SK-N-MC (cell line): Measurements from ENCODE around the gene MOSMO.

ENCODE experiments used
- DNase-seq: peaks from one replicate; pipeline ENCODE4 v3.0.0-alpha.2; 2011; ENCODE audit warnings: low read depth, low spot score
- H3K27ac ChIP-seq: fragments of 200-600 bp; sonication (generic); 2 replicates; pipeline ENCODE4 v1.5.1; 2016; ENCODE audit warnings: mixed run types
- H3K36me3 ChIP-seq: fragments of 200-600 bp; sonication (generic); 2 replicates; pipeline ENCODE4 v1.6.1; 2017; ENCODE audit warnings: antibody characterized with exemption, low read length, mixed read lengths; ENCODE audit not compliant: insufficient read depth
- H3K4me3 ChIP-seq: fragments of 200-600 bp; sonication (generic); 2 replicates; pipeline ENCODE4 v1.5.1; 2016
- H3K9ac ChIP-seq: fragments of 200-600 bp; sonication (generic); 2 replicates; pipeline ENCODE4 v1.8.0; 2017; ENCODE audit warnings: mixed run types, mixed read lengths; ENCODE audit not compliant: insufficient read length
- H3K9me3 ChIP-seq: fragments of 200-600 bp; sonication (generic); 2 replicates; pipeline ENCODE4 v1.6.1; 2017; ENCODE audit warnings: low read depth, mild to moderate bottlenecking, antibody characterized with exemption, low read length, moderate library complexity, mixed read lengths
- EZH2 ChIP-seq: fragments of 200-600 bp; sonication (generic); IDR thresholded peaks from one replicate; pipeline ENCODE4 v1.6.1; 2017; ENCODE audit warnings: antibody characterized with exemption
- FOXP2 ChIP-seq: optimal IDR thresholded peaks from 2 replicates; pipeline ENCODE3; 2011; ENCODE audit warnings: mild to moderate bottlenecking, moderate library complexity; ENCODE audit not compliant: insufficient read depth; ENCODE audit errors: extremely low read length, control extremely low read depth
- POLR2AphosphoS5 ChIP-seq: IDR thresholded peaks from 2 replicates; pipeline ENCODE4 v1.6.1; 2012; ENCODE audit warnings: mild to moderate bottlenecking, low read depth, low read length, borderline replicate concordance

Gene MOSMO

DNA sequence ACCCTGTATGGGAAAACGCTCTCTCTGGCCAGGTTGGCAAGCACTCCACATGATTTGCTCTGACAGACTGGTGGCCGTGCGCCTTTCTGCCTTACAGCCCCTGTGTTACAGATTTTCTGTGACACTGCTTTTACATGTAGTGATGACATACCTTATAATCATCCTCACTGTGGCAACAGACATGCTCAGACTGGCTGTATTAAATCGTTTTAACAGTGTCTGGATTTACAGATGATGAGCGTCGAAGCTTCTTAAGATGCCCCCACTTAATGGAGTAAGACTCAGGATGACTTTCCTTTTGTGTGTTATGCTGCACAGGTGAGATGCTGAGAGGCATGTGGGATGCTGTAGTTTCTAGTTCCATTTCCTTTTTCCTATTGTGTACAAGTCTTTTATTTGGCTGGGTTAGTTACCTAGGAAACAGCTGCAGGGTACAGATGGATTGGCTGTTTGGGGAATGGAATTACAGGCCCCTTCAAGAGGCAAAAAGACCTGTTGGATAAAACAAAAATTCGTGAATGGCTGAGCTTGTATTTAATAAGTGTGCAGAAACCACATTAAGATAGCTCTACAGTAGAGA, 63.5 kb downstream of the MOSMO start:
- Histone ChIP-seq H3K36me3 (peaks cover 8% of the 10 kb centered on the region), H3K4me3 (no peak overlapping the region), H3K9me3 (no peaks in the 10 kb centered on the region), H3K27ac (no peak overlapping the region), H3K9ac (no peak overlapping the region)
- DNase-seq = no peak
- TF ChIP-seq POLR2AphosphoS5 (no peak), EZH2 (no peak), FOXP2 (no peak)

DNA sequence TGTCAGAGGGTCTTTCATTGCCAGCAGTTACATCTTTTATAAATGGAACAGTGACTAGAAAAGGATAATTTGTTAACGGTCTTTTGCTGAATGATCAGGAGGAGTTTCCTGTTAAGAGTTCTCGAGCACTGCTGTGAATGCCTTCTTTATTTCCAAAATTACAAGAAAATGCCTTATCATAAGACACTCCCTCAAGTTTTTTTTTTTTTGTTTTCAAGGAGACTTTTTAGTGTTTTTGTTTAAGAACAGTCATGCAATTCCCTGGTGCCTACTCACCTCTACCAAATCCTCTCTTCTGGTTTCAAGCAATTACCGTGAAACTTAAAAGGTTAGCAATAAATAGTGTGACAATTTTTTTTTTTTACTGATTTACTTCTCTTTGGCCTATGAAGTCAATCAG, 65.4 kb downstream of the MOSMO start:
- no peak for DNase-seq
- no peaks in the 10 kb centered on the region for H3K9me3 ChIP-seq
- TF ChIP-seq POLR2AphosphoS5 (no peak), FOXP2 (no peak), EZH2 (no peak)
- H3K27ac ChIP-seq = no peak overlapping the region
- no peaks in the 10 kb centered on the region for H3K36me3 ChIP-seq
- no peak overlapping the region for H3K9ac ChIP-seq
- no peak overlapping the region for H3K4me3 ChIP-seq

DNA sequence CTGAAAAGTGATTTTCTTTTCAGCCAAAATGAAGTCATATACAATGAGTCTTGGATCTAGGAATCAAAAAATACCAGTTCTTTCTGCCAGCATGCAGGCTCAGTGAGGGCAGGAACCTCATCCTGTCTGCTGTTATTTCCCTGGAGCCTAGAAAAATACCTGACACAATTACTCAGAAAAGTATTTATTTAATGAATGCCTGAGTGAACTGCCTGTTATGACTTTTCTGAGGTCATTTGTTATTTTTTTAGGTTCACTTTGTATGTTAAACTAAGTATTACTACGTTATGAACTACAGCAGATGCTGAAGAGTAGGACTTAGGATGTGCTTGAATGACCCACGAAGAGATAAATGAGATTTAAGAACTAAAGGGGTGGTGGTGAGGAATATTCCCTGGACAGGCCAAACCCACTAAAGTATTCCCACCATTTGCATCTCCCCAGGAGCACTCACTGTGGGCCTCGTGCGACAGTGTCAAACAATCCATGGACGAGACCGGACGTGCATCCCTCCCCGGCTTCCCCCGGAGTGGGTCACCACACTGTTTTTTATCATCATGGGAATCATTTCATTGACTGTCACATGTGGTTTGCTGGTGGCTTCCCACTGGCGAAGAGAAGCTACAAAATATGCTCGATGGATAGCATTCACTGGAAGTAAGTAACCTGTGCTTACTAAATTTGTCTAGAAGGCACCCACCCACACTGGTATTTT, 67.3 kb downstream of the MOSMO start:
- TF ChIP-seq EZH2 = no peak
- no peak for TF ChIP-seq POLR2AphosphoS5
- no peak for TF ChIP-seq FOXP2
- no peak overlapping the region for H3K27ac ChIP-seq
- DNase-seq = no peak

GRCh38 chr16:22075776-22076175, 67.9 kb downstream of the MOSMO start:
- no peak for DNase-seq
- TF ChIP-seq EZH2 (no peak), FOXP2 (no peak)

More for the DNA sequence above, 67.3 kb downstream of the MOSMO start:
- Histone ChIP-seq H3K36me3 (no peaks in the 10 kb centered on the region), H3K9me3 (no peaks in the 10 kb centered on the region), H3K9ac (no peak overlapping the region), H3K4me3 (no peak overlapping the region)

GRCh38 chr16:22077700-22078313, 69.9 kb downstream of the MOSMO start:
- no peak overlapping the region for H3K4me3 ChIP-seq
- no peak overlapping the region for H3K27ac ChIP-seq
- DNase-seq = peak; percentile 32
- TF ChIP-seq POLR2AphosphoS5 (no peak), EZH2 (no peak), FOXP2 (no peak)
- H3K9me3 ChIP-seq = no peaks in the 10 kb centered on the region
- H3K36me3 ChIP-seq = no peaks in the 10 kb centered on the region
- H3K9ac ChIP-seq = no peak overlapping the region

More at GRCh38 chr16:22075776-22076175, 67.9 kb downstream of the MOSMO start:
- H3K36me3 ChIP-seq = no peaks in the 10 kb centered on the region
- H3K27ac ChIP-seq = no peak overlapping the region
- no peak overlapping the region for H3K4me3 ChIP-seq
- H3K9me3 ChIP-seq = no peaks in the 10 kb centered on the region
- H3K9ac ChIP-seq = no peak overlapping the region

- Histone ChIP-seq H3K4me3 (no peak overlapping the region), H3K36me3 (no peaks in the 10 kb centered on the region), H3K9me3 (no peaks in the 10 kb centered on the region), H3K27ac (no peak overlapping the region), H3K9ac (no peak overlapping the region)
- TF ChIP-seq POLR2AphosphoS5 (no peak), FOXP2 (no peak), EZH2 (no peak)
- DNase-seq = no peak
Observed at GRCh38 chr16:22078656-22079055, 70.7 kb downstream of the MOSMO start.

DNA sequence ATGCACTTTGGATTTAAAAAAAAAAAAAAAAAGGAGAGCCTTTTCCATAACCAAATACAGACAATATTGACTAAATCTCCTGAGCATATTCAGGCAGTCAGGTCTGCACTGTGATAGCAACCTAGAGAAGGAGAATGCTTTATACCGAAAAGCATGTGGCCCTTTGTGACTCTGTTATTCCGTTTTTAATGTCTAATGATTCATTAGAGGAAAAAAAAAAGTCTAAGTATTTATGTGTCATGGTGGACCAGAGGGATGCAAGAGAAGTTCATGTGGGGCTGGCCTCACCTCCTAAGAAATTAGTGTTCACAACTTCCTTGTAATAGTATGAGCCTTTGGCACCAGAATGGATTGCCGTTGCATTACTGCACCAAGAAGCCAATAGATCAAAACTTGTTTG, 73.1 kb downstream of the MOSMO start:
- H3K4me3 ChIP-seq = no peak overlapping the region
- H3K9me3 ChIP-seq = no peaks in the 10 kb centered on the region
- no peak overlapping the region for H3K27ac ChIP-seq
- DNase-seq = no peak
- H3K36me3 ChIP-seq = peaks cover 2% of the 10 kb centered on the region; the same call in 1 of the 2 replicates
- no peak overlapping the region for H3K9ac ChIP-seq
- TF ChIP-seq EZH2 (no peak), FOXP2 (no peak), POLR2AphosphoS5 (no peak)

DNA sequence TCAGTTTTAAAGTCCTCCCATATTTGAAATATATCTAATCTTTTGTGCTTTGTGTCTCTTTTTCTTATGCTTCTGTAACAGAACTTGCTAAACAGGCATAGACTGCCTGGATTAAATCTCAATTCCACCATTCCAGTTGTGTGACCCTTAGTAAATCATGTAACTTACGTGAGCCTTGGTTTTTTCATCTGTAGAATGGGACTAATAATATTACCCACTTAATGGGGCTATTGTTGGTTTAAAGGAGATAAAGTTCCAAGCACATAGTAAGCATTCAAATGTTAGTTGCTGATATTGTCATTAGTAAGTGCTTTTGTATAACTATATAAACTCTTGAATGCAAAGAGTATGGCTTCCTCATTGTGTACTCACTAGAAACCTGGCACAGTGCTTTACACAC, 78.5 kb downstream of the MOSMO start:
- Histone ChIP-seq H3K36me3 (peaks cover 3% of the 10 kb centered on the region; the same call in 1 of the 2 replicates), H3K9me3 (no peaks in the 10 kb centered on the region), H3K4me3 (no peak overlapping the region), H3K27ac (no peak overlapping the region), H3K9ac (no peak overlapping the region)
- no peak for DNase-seq
- TF ChIP-seq FOXP2 (no peak), POLR2AphosphoS5 (no peak)
